GM23338 (cell line): ENCODE data around the gene MCAT. TPM values are rescaled to one million over a fixed set of nuclear protein-coding genes. Genes with fewer than 3 reads are reported as not detected.

Experiments
- ATAC-seq: fragments of 200-7000 bp; cut with Tn5 transposase; 3 replicates; pipeline ENCODE4 v1.9.1; 2020
- DNase-seq: peaks from one replicate; pipeline ENCODE4 v3.0.0-alpha.2; 2015; ENCODE audit warnings: low spot score
- H2AFZ ChIP-seq: fragments of 200-600 bp; sonication (generic); 2 replicates; pipeline ENCODE4 v1.8.0; 2016; ENCODE audit warnings: antibody characterized with exemption, mild to moderate bottlenecking, moderate library complexity
- H3F3A ChIP-seq: fragments of 200-600 bp; sonication (generic); replicated peaks from 2 replicates; pipeline ENCODE4 v1.8.0; 2017; ENCODE audit warnings: antibody characterized with exemption, mixed run types, low read depth
- H3K27ac ChIP-seq: fragments of 200-600 bp; sonication (generic); 2 replicates; pipeline ENCODE4 v1.6.1; 2016; ENCODE audit warnings: low read depth
- H3K27me3 ChIP-seq: fragments of 200-600 bp; sonication (generic); 2 replicates; pipeline ENCODE4 v1.8.0; 2016; ENCODE audit warnings: mild to moderate bottlenecking, mixed run types, moderate library complexity; ENCODE audit not compliant: insufficient read depth
- H3K36me3 ChIP-seq: fragments of 200-600 bp; sonication (generic); 2 replicates; pipeline ENCODE4 v1.8.0; 2016; ENCODE audit warnings: mild to moderate bottlenecking; ENCODE audit not compliant: insufficient read depth
- H3K4me1 ChIP-seq: fragments of 200-600 bp; sonication (generic); 2 replicates; pipeline ENCODE4 v1.8.0; 2016; ENCODE audit warnings: mild to moderate bottlenecking, moderate library complexity; ENCODE audit not compliant: insufficient read depth
- H3K4me2 ChIP-seq: fragments of 200-600 bp; sonication (generic); 2 replicates; pipeline ENCODE4 v1.7.1; 2017; ENCODE audit warnings: mixed run types
- H3K4me3 ChIP-seq: fragments of 200-600 bp; sonication (generic); 2 replicates; pipeline ENCODE4 v1.6.1; 2016; ENCODE audit warnings: mixed run types
- H3K79me2 ChIP-seq: fragments of 200-600 bp; sonication (generic); replicated peaks from 2 replicates; pipeline ENCODE4 v1.8.0; 2017; ENCODE audit warnings: mild to moderate bottlenecking; ENCODE audit not compliant: insufficient read depth
- H3K9me2 ChIP-seq: fragments of 200-600 bp; sonication (generic); 2 replicates; pipeline ENCODE4 v1.8.0; 2017; ENCODE audit not compliant: insufficient read depth
- H4K20me1 ChIP-seq: fragments of 200-600 bp; sonication (generic); replicated peaks from 2 replicates; pipeline ENCODE4 v1.8.0; 2017; ENCODE audit warnings: mild to moderate bottlenecking; ENCODE audit not compliant: insufficient read depth
- H3K27ac Mint-ChIP-seq: 2 replicates; pipeline ENCODE4 v1.8.0; 2020; ENCODE audit warnings: inconsistent platforms, mild to moderate bottlenecking, moderate library complexity, mixed read lengths
- H3K27me3 Mint-ChIP-seq: 3 replicates; pipeline ENCODE4 v1.8.0; 2022; ENCODE audit warnings: low read depth, mild to moderate bottlenecking, moderate library complexity, mixed read lengths, inconsistent platforms; ENCODE audit not compliant: insufficient read depth, poor library complexity
- H3K36me3 Mint-ChIP-seq: 3 replicates; pipeline ENCODE4 v1.8.0; 2021; ENCODE audit warnings: low read depth, mild to moderate bottlenecking, inconsistent platforms, moderate library complexity, mixed read lengths
- H3K4me1 Mint-ChIP-seq: 3 replicates; pipeline ENCODE4 v1.8.0; 2020; ENCODE audit warnings: mild to moderate bottlenecking, inconsistent platforms, mixed read lengths
- H3K4me3 Mint-ChIP-seq: 3 replicates; pipeline ENCODE4 v1.8.0; 2021; ENCODE audit warnings: moderate library complexity, mild to moderate bottlenecking, inconsistent platforms, mixed read lengths
- H3K9me3 Mint-ChIP-seq: 3 replicates; pipeline ENCODE4 v1.8.0; 2020; ENCODE audit warnings: moderate library complexity, mild to moderate bottlenecking, inconsistent platforms, mixed read lengths
- JUNB ChIP-seq: IDR thresholded peaks from one replicate; pipeline ENCODE4 v1.6.1; 2016; ENCODE audit warnings: antibody characterized with exemption; ENCODE audit not compliant: unreplicated experiment
- NANOG ChIP-seq: IDR thresholded peaks from 2 replicates; pipeline ENCODE4 v1.6.1; 2016; ENCODE audit warnings: antibody characterized with exemption, borderline replicate concordance
- STAT1 ChIP-seq: IDR thresholded peaks from one replicate; pipeline ENCODE4 v1.6.1; 2016; ENCODE audit warnings: antibody characterized with exemption; ENCODE audit not compliant: unreplicated experiment
- polyA plus RNA-seq: library from polyadenylated mRNA; unstranded; fragments of >200 nt; fragmentation: Nextera tagmentation; extraction: Ambion mirVana; gene quantifications from 2 replicates; pipeline ENCODE4 v1.2.1, GENCODE V29; 2016
- total RNA-seq: library from RNA; depleted of rRNA; stranded (reverse); fragments of >200 nt; shearing (Covaris generic); gene quantifications from 2 replicates; pipeline ENCODE4 v1.2.3, GENCODE V29; 2014
- TF ChIP-seq, protein P1 (sequence below): fragments of 250-450 bp; sonication (Bioruptor Pico); IDR thresholded peaks from 2 replicates; pipeline ENCODE4 v1.5.0; 2020; ENCODE audit warnings: mild to moderate bottlenecking, moderate library complexity
- TF ChIP-seq, protein P2 (sequence below), 2 experiments: fragments of 200-600 bp in 1 of 2; sonication (generic) in 1 of 2; conservative IDR thresholded peaks; 2 replicates each; pipeline versions ENCODE4 v1.5.1 to v1.6.1; 2016 to 2017; ENCODE audit warnings: antibody characterized with exemption in 2 of 2, low read depth in 2 of 2, mild to moderate bottlenecking in 2 of 2, moderate library complexity in 1 of 2

The MCAT gene
- total and polyA plus RNA-seq, 2 experiments from 2014 or later: 9.7 to 16.9 TPM

DNA sequence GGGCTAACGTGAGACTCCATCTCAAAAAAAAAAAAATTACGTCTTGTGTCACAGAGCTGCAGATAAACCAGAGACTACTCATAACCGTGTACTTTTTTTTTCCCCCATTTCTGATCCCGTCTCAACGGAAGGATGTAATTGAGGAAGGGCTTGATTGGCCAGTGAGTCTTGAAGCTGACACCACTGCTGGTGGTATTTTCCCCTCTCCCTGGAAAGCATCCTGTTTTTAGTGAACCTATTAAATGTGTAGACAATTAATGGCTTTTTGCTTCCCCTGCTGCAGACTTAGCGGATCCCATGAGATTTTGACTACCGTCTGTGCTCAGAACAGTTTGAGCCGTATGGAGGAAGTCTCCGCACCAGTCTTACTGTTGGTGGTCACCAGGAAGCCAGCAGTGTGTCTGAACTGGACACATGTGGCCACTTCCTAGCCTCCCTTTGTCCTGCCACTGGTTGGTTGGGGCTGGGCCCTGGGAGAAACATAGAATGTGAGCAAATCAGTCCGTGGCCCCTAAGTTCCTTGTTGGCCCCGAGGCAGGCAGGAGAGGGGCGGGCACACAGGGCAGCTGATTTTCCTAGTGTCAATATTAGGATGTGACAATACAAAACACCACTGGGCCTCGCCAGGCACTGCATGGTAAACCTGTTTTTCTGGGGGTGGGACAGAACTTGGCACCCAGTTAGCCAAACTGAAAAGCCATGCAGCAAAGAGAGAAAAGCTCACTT lies 29.5 kb downstream of the MCAT start (continued):
- TF ChIP-seq, protein P1, sequence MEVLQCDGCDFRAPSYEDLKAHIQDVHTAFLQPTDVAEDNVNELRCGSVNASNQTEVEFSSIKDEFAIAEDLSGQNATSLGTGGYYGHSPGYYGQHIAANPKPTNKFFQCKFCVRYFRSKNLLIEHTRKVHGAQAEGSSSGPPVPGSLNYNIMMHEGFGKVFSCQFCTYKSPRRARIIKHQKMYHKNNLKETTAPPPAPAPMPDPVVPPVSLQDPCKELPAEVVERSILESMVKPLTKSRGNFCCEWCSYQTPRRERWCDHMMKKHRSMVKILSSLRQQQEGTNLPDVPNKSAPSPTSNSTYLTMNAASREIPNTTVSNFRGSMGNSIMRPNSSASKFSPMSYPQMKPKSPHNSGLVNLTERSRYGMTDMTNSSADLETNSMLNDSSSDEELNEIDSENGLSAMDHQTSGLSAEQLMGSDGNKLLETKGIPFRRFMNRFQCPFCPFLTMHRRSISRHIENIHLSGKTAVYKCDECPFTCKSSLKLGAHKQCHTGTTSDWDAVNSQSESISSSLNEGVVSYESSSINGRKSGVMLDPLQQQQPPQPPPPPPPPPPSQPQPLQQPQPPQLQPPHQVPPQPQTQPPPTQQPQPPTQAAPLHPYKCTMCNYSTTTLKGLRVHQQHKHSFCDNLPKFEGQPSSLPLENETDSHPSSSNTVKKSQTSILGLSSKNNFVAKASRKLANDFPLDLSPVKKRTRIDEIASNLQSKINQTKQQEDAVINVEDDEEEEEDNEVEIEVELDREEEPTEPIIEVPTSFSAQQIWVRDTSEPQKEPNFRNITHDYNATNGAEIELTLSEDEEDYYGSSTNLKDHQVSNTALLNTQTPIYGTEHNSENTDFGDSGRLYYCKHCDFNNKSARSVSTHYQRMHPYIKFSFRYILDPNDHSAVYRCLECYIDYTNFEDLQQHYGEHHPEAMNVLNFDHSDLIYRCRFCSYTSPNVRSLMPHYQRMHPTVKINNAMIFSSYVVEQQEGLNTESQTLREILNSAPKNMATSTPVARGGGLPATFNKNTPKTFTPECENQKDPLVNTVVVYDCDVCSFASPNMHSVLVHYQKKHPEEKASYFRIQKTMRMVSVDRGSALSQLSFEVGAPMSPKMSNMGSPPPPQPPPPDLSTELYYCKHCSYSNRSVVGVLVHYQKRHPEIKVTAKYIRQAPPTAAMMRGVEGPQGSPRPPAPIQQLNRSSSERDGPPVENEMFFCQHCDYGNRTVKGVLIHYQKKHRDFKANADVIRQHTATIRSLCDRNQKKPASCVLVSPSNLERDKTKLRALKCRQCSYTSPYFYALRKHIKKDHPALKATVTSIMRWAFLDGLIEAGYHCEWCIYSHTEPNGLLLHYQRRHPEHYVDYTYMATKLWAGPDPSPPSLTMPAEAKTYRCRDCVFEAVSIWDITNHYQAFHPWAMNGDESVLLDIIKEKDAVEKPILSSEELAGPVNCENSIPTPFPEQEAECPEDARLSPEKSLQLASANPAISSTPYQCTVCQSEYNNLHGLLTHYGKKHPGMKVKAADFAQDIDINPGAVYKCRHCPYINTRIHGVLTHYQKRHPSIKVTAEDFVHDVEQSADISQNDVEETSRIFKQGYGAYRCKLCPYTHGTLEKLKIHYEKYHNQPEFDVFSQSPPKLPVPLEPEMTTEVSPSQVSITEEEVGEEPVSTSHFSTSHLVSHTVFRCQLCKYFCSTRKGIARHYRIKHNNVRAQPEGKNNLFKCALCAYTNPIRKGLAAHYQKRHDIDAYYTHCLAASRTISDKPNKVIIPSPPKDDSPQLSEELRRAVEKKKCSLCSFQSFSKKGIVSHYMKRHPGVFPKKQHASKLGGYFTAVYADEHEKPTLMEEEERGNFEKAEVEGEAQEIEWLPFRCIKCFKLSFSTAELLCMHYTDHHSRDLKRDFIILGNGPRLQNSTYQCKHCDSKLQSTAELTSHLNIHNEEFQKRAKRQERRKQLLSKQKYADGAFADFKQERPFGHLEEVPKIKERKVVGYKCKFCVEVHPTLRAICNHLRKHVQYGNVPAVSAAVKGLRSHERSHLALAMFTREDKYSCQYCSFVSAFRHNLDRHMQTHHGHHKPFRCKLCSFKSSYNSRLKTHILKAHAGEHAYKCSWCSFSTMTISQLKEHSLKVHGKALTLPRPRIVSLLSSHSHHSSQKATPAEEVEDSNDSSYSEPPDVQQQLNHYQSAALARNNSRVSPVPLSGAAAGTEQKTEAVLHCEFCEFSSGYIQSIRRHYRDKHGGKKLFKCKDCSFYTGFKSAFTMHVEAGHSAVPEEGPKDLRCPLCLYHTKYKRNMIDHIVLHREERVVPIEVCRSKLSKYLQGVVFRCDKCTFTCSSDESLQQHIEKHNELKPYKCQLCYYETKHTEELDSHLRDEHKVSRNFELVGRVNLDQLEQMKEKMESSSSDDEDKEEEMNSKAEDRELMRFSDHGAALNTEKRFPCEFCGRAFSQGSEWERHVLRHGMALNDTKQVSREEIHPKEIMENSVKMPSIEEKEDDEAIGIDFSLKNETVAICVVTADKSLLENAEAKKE: no peak
- no peak for TF ChIP-seq JUNB
- TF ChIP-seq, protein P2, sequence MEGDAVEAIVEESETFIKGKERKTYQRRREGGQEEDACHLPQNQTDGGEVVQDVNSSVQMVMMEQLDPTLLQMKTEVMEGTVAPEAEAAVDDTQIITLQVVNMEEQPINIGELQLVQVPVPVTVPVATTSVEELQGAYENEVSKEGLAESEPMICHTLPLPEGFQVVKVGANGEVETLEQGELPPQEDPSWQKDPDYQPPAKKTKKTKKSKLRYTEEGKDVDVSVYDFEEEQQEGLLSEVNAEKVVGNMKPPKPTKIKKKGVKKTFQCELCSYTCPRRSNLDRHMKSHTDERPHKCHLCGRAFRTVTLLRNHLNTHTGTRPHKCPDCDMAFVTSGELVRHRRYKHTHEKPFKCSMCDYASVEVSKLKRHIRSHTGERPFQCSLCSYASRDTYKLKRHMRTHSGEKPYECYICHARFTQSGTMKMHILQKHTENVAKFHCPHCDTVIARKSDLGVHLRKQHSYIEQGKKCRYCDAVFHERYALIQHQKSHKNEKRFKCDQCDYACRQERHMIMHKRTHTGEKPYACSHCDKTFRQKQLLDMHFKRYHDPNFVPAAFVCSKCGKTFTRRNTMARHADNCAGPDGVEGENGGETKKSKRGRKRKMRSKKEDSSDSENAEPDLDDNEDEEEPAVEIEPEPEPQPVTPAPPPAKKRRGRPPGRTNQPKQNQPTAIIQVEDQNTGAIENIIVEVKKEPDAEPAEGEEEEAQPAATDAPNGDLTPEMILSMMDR (conservative IDR thresholded peaks at IDR 0.05; ENCODE audit: low read depth in 2 of 2): no peak

DNA sequence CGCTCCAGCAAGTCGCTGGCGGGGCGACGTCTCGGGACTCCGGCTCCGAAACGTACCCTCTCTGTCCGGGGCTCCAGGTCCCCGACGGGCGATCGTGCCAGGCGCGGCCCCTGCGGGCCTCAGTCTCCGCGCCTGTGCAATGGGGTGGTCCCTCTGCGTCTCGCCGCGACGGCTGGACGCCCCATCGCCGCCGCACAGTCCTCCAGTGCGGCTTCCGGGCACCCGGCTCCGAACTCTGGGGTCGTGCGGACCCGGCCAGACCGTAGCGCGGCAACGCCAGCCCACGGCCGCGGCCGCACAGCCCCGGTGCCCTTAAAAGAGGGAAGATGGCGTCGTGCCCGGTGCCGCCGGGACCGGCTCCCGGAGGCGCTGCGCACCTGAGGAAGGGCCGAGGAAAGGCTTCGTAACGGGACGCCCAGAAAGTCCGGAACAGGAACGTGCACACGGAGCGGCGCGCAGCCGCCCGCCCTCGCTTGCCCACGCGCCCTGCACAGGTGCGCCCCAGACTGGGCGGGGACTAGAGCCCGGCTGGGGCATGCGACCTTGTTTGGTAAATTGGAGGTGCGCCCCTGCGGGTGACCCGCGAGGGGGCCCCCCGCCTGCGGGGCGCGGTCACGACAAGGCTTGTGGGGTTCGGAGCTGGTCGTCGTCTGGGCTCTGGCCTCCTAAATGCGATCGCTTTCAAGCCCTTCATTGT lies 32.1 kb downstream of the MCAT start:
- Mint-ChIP-seq H3K27me3 (peaks cover 50% of the 10 kb centered on the region), H3K27ac (no peak overlapping the region), H3K36me3 (no peaks in the 10 kb centered on the region), H3K9me3 (no peaks in the 10 kb centered on the region), H3K4me3 (peak overlapping the region; percentile 76), H3K4me1 (peaks cover 5% of the 10 kb centered on the region; the same call in 2 of the 3 replicates)
- Histone ChIP-seq H3K79me2 (no peaks in the 10 kb centered on the region), H3K36me3 (no peaks in the 10 kb centered on the region), H3K4me3 (peak overlapping the region; percentile 85), H3K4me2 (peak overlapping the region; percentile 99), H3K9me2 (no peaks in the 10 kb centered on the region), H4K20me1 (no peaks in the 10 kb centered on the region; the same call in 1 of the 2 replicates), H3K27me3 (peaks cover 53% of the 10 kb centered on the region), H3K4me1 (peaks cover 3% of the 10 kb centered on the region; the same call in 1 of the 2 replicates), H3K27ac (no peak overlapping the region), H3F3A (peaks cover 9% of the 10 kb centered on the region; the same call in 1 of the 2 replicates), H2AFZ (peak overlapping the region; percentile 90)
- no peak for TF ChIP-seq STAT1
- TF ChIP-seq, protein P2 (conservative IDR thresholded peaks at IDR 0.05; ENCODE audit: low read depth in 2 of 2): 0 out of 4 replicates have a peak, but pooled peaks of 1 of the 2 experiments have one; percentile 15
- TF ChIP-seq NANOG: no peak
- ATAC-seq: peak; percentile 59
- peak; percentile 64 for DNase-seq
